K562 (cell line): ENCODE measurements around the gene CCDC92. TPM values are rescaled to one million over a fixed set of nuclear protein-coding genes. Genes with fewer than 3 reads are reported as not detected.

Experiments used
- ATAC-seq: fragments of 200-7000 bp; cut with Tn5 transposase; 3 replicates; pipeline ENCODE4 v1.9.1; 2020; ENCODE audit warnings: moderate library complexity
- BruUV-seq: library from RNA; stranded (reverse); fragments of 400-500 nt; replicated peaks from 2 replicates; lab custom pipeline; 2021; lab: Mats Ljungman, UMichigan
- CTCF ChIA-PET: fragments of 300-600 bp; formaldehyde crosslinking; extraction: SDS; loops from one replicate; lab custom pipeline; 2021; ENCODE audit warnings: low intra/inter-chr PET ratio; lab: Yijun Ruan, JAX
- POLR2A ChIA-PET: fragments of 300-600, 350-650 bp; sonication (Branson Sonifier 250); formaldehyde crosslinking; extraction: SDS; loops from one replicate; lab custom pipeline; 2021; ENCODE audit warnings: antibody characterized with exemption, inconsistent platforms; lab: Yijun Ruan, JAX
- DNase-seq, 4 experiments: peaks; one replicate each; pipeline versions ENCODE4 v3.0.0 to v3.0.0-alpha.2; 2011 to 2018; ENCODE audit warnings: low spot score in 3 of 4, mixed read lengths in 3 of 4; ENCODE audit errors: extremely low read depth in 1 of 4
- FAIRE-seq: peaks from 2 replicates; lab custom pipeline; 2011; peaks lifted over from hg19 to GRCh38; lab: Jason Lieb, UNC
- H2AFZ ChIP-seq: 2 replicates; pipeline ENCODE4 v1.6.0; 2011; ENCODE audit warnings: low read depth, low read length, control low read depth, inconsistent platforms
- H3K27ac ChIP-seq: fragments of 200-600 bp; 3 replicates; pipeline ENCODE4 v1.8.0; 2011; ENCODE audit warnings: low read depth, mild to moderate bottlenecking, control low read depth, inconsistent platforms, low read length, moderate library complexity, mixed read lengths; ENCODE audit errors: extremely low read depth
- H3K27me3 ChIP-seq, 2 experiments: fragments of 300-600 bp in 1 of 2; 2 replicates in 1 of 2; 3 replicates in 1 of 2; pipeline versions ENCODE4 v1.6.0 to v1.8.0; 2011; ENCODE audit warnings: inconsistent platforms in 2 of 2, low read length in 2 of 2, mild to moderate bottlenecking in 1 of 2, mixed read lengths in 1 of 2, moderate library complexity in 1 of 2; ENCODE audit not compliant: control insufficient read depth in 2 of 2, insufficient read depth in 2 of 2
- H3K36me3 ChIP-seq: fragments of 300-600 bp; 3 replicates; pipeline ENCODE4 v1.8.0; 2011; ENCODE audit warnings: mild to moderate bottlenecking, low read length, inconsistent platforms; ENCODE audit not compliant: control insufficient read depth, insufficient read depth
- H3K4me1 ChIP-seq, 2 experiments: fragments of 200-600 bp in 1 of 2; replicated peaks in 1 of 2; 2 replicates in 1 of 2; 3 replicates in 1 of 2; pipeline versions ENCODE4 v1.5.1 to v1.8.0; 2011; ENCODE audit warnings: inconsistent platforms in 2 of 2, low read length in 2 of 2, mild to moderate bottlenecking in 1 of 2, mixed read lengths in 1 of 2, moderate library complexity in 1 of 2; ENCODE audit not compliant: control insufficient read depth in 2 of 2, insufficient read depth in 2 of 2
- H3K4me2 ChIP-seq: 2 replicates; pipeline ENCODE4 v1.6.1; 2011; ENCODE audit warnings: low read length, control low read depth, inconsistent platforms, mixed read lengths; ENCODE audit not compliant: insufficient read depth
- H3K4me3 ChIP-seq: fragments of 200-600 bp; sonication (generic), shearing (Covaris generic); 2 replicates; pipeline ENCODE4 v1.5.1; 2016; ENCODE audit warnings: control low read depth, inconsistent platforms
- H3K79me2 ChIP-seq: fragments of 200-600 bp; 3 replicates; pipeline ENCODE4 v1.8.0; 2011; ENCODE audit warnings: low read length, inconsistent platforms; ENCODE audit not compliant: control insufficient read depth, insufficient read depth
- H3K9ac ChIP-seq, 2 experiments: 2 replicates each; pipeline versions ENCODE4 v1.6.0 to v1.6.1; 2011; ENCODE audit warnings: low read depth in 2 of 2, low read length in 2 of 2, control low read depth in 1 of 2, inconsistent platforms in 1 of 2, mild to moderate bottlenecking in 1 of 2, mixed read lengths in 1 of 2; ENCODE audit not compliant: insufficient read depth in 1 of 2
- H3K9me1 ChIP-seq: one replicate; pipeline ENCODE4 v1.6.0; 2011; ENCODE audit warnings: inconsistent platforms, mild to moderate bottlenecking, low read length, moderate library complexity; ENCODE audit not compliant: control insufficient read depth, insufficient read depth
- H3K9me3 ChIP-seq: replicated peaks from 2 replicates; pipeline ENCODE4 v1.5.1; 2011; ENCODE audit warnings: low read depth, low read length, inconsistent platforms; ENCODE audit not compliant: control insufficient read depth, insufficient read depth
- H4K20me1 ChIP-seq: replicated peaks from 2 replicates; pipeline ENCODE4 v1.6.1; 2011; ENCODE audit warnings: low read length, inconsistent platforms, mixed read lengths; ENCODE audit not compliant: control insufficient read depth, insufficient read depth
- E2F5 ChIP-seq: sonication (generic); formaldehyde crosslinking; IDR thresholded peaks from 2 replicates; pipeline ENCODE4 v1.8.0; 2022; ENCODE audit warnings: mild to moderate bottlenecking, missing genetic modification reagents
- WGBS: fragments of 100-300 bp; shearing (Covaris generic); methylation state at CpG from one replicate; pipeline ENCODE4 v1.1.6; 2016; ENCODE audit warnings: low coverage, mixed read lengths; ENCODE audit not compliant: insufficient coverage; ENCODE audit errors: missing lambda C conversion rate; 5-methylcytosine and 5-hydroxymethylcytosine counted together
- in situ Hi-C: fragments of 300-500 bp; cut with MboI; formaldehyde crosslinking; loops from 4 replicates; pipeline ENCODE4 v1.15.0; 2018; ENCODE audit warnings: inconsistent platforms, mixed read lengths
- intact Hi-C: fragments of 100-400 bp; cut with micrococcal nuclease; formaldehyde crosslinking; loops from 2 replicates; pipeline ENCODE4 v1.14.2; 2022
- polyA plus RNA-seq, 8 experiments: library from polyadenylated mRNA; depleted of rRNA in 4 of 8; stranded (reverse) in 5 of 8; unstranded in 3 of 8; fragments of >200 nt; fragmentation: Nextera tagmentation in 2 of 8; fragmentation: Illumina TruSeq in 1 of 8; extraction: Ambion mirVana in 2 of 8; extraction: Trizol in 1 of 8; gene quantifications; 2 replicates each; pipeline versions ENCODE4 v1.2.1 to v1.2.3, GENCODE V29; 2011 to 2014; ENCODE audit warnings: inconsistent platforms in 1 of 8, missing spikeins in 1 of 8
- total RNA-seq, 7 experiments: library from RNA; depleted of rRNA in 6 of 7; stranded (reverse); fragments of >200 nt in 6 of 7; fragmentation: Illumina TruSeq in 2 of 7; extraction: Trizol in 2 of 7; gene quantifications; 2 replicates each; pipeline versions ENCODE4 v1.2.1 to v1.2.3, GENCODE V29; 2011 to 2021; ENCODE audit warnings: low replicate concordance in 1 of 7
- TF ChIP-seq, protein P1 (sequence below), 2 experiments: fragments of 450-650 bp; conservative IDR thresholded peaks; 2 replicates each; pipeline ENCODE4 v1.6.1; 2017; ENCODE audit warnings: mild to moderate bottlenecking in 2 of 2, moderate library complexity in 2 of 2

Gene CCDC92
- total and polyA plus RNA-seq, 9 of the 15 experiments (the other 6 are each of a cell fraction or from before 2014, with no cell fraction given): 0.27 to 5.9 (median 2.1) TPM

DNA sequence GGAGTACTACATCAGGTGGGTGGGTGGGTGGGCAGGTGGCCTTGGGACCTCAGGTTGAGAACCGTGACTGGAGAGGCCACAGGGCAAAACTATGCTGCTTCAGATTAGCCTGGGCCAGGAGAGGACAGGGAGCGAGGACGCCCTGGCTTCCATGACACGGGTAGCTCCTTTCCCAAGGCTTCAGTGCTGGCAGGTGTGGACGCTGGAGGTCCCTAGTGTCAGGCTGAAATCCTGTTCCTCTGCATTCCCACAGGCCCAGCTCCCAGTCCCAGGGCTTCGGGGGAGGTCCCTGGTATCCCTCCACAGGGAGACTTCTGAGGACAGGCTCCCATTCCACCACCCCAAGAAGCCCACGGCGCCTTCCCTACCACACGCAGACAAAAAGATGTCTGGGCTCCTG, 31.6 kb downstream of the CCDC92 start:
- POLR2A ChIA-PET: interaction anchor here (0.6 to 0.7 kb wide), 2 partner anchors 20 to 55 kb away, joined by 3 to 4 read pairs; no protein-coding TSS in a partner anchor

More for the DNA sequence above, 31.6 kb downstream of the CCDC92 start:
- H3K9me3 ChIP-seq: no peaks in the 10 kb centered on the region; the same call in 1 of the 2 replicates
- peaks cover 0 to 10% of the 10 kb centered on the region in 2 experiments; a peak in 2 of 5 replicates for H3K4me1 ChIP-seq
- peaks cover 47 to 79% of the 10 kb centered on the region in 2 experiments; a peak in 4 of 5 replicates for H3K27me3 ChIP-seq
- H3K27ac ChIP-seq: no peak overlapping the region
- TF ChIP-seq E2F5 (CRISPR knock-in tag): no peak
- TF ChIP-seq, protein P1, sequence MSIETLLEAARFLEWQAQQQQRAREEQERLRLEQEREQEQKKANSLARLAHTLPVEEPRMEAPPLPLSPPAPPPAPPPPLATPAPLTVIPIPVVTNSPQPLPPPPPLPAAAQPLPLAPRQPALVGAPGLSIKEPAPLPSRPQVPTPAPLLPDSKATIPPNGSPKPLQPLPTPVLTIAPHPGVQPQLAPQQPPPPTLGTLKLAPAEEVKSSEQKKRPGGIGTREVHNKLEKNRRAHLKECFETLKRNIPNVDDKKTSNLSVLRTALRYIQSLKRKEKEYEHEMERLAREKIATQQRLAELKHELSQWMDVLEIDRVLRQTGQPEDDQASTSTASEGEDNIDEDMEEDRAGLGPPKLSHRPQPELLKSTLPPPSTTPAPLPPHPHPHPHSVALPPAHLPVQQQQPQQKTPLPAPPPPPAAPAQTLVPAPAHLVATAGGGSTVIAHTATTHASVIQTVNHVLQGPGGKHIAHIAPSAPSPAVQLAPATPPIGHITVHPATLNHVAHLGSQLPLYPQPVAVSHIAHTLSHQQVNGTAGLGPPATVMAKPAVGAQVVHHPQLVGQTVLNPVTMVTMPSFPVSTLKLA (conservative IDR thresholded peaks at IDR 0.05): no peak
- H4K20me1 ChIP-seq: peaks cover 4% of the 10 kb centered on the region; the same call in 1 of the 2 replicates
- H2AFZ ChIP-seq: no peak overlapping the region
- BruUV-seq: no TSS peak
- no peaks in the 10 kb centered on the region for H3K9me1 ChIP-seq
- WGBS: 18% methylated on average over 6 of the region's 9 CpGs
- H3K79me2 ChIP-seq: no peaks in the 10 kb centered on the region
- H3K9ac ChIP-seq: no peak overlapping the region
- ATAC-seq (no peak), DNase-seq (no peak), FAIRE-seq (no peak)
- H3K36me3 ChIP-seq: no peaks in the 10 kb centered on the region
- intact Hi-C loops (no loop called here), in situ Hi-C loops (no loop called here)
- CTCF ChIA-PET: interaction anchor here (0.6 kb wide), 1 partner anchor 353 kb away, joined by 3 read pairs; no protein-coding TSS in a partner anchor
- no peak overlapping the region for H3K4me3 ChIP-seq
- H3K4me2 ChIP-seq: no peak overlapping the region
